Gastroesophageal sphincter (tissue), 4 donors: ENCODE measurements around the gene ARL2. TPM values are rescaled to one million over a fixed set of nuclear protein-coding genes. Genes with fewer than 3 reads are reported as not detected.

Experiments used
- ATAC-seq: fragments of 150-250 bp; one replicate; pipeline ENCODE4 v1.9.1; 2016; ENCODE audit warnings: mild to moderate bottlenecking, moderate library complexity
- H3K27ac ChIP-seq, 4 donors: fragments of 200-600 bp; sonication (generic) in 3 of 4; 1 replicate in 3 of 4; 2 replicates in 1 of 4; pipeline ENCODE4 v1.5.1; 2016 to 2019
- H3K27me3 ChIP-seq: fragments of 200-600 bp; sonication (generic); one replicate; pipeline ENCODE4 v1.5.1; 2019
- H3K36me3 ChIP-seq, 2 donors: fragments of 200-600 bp; sonication (generic); one replicate each; pipeline ENCODE4 v1.5.1; 2019; ENCODE audit warnings: control low read depth in 1 of 2
- H3K4me1 ChIP-seq, 3 donors: fragments of 200-600 bp; sonication (generic); 1 replicate in 2 of 3; 2 replicates in 1 of 3; pipeline ENCODE4 v1.5.1; 2016 to 2019; ENCODE audit warnings: control low read depth in 2 of 3
- H3K4me3 ChIP-seq, 2 donors: fragments of 200-600 bp; sonication (generic); one replicate each; pipeline ENCODE4 v1.5.1; 2019; ENCODE audit warnings: mild to moderate bottlenecking in 1 of 2, moderate library complexity in 1 of 2
- H3K9me3 ChIP-seq, 3 donors: fragments of 200-600 bp; sonication (generic); one replicate each; pipeline ENCODE4 v1.5.1; 2017 to 2019; ENCODE audit warnings: control low read depth in 2 of 3
- CTCF ChIP-seq, 4 experiments: fragments of 200-600 bp in 2 of 4; fragments of 450-650 bp in 2 of 4; sonication (generic) in 1 of 4; IDR thresholded peaks; one replicate each; pipeline ENCODE4 v1.5.1; 2017 to 2019; ENCODE audit warnings: antibody characterized with exemption in 4 of 4, mild to moderate bottlenecking in 2 of 4, moderate library complexity in 2 of 4
- EP300 ChIP-seq: sonication (generic); formaldehyde crosslinking; IDR thresholded peaks from one replicate; pipeline ENCODE4 v1.6.1; 2017; ENCODE audit warnings: antibody characterized with exemption, mild to moderate bottlenecking
- POLR2A ChIP-seq, 2 donors: fragments of 450-650 bp; IDR thresholded peaks; one replicate each; pipeline ENCODE4 v1.6.1; 2017; ENCODE audit warnings: antibody characterized with exemption in 2 of 2, mild to moderate bottlenecking in 2 of 2, moderate library complexity in 1 of 2
- POLR2AphosphoS5 ChIP-seq: sonication (generic); formaldehyde crosslinking; IDR thresholded peaks from one replicate; pipeline ENCODE4 v1.6.1; 2017; ENCODE audit warnings: antibody characterized with exemption
- WGBS, 2 donors: methylation state at CpG; one replicate each; pipeline ENCODE4 v1.1.5; 2018; ENCODE audit warnings: low coverage in 1 of 2; 5-methylcytosine and 5-hydroxymethylcytosine counted together
- total RNA-seq, 4 donors: library from RNA; depleted of rRNA; stranded (reverse); fragments of >200 nt; gene quantifications; one replicate each; pipeline ENCODE4 v1.1.0, GENCODE V29; 2016

ARL2 gene
- total RNA-seq, 4 donors from 2014 or later = 158 to 220 (median 179) TPM

GRCh38 chr11:65051398-65051858 lies 37.5 kb downstream of the ARL2 start:
- TF ChIP-seq CTCF (IDR thresholded peaks at IDR 0.05) = no peak
- TF ChIP-seq EP300 = no peak
- no peak for TF ChIP-seq POLR2A (IDR thresholded peaks at IDR 0.05)
- no peak for TF ChIP-seq POLR2AphosphoS5

GRCh38 chr11:65053827-65054508 lies 40.0 kb downstream of the ARL2 start:
- ATAC-seq = no peak
- Histone ChIP-seq H3K9me3 (no peaks in the 10 kb centered on the region), H3K27me3 (peaks cover 15% of the 10 kb centered on the region), H3K4me1 (no peaks in the 10 kb centered on the region), H3K36me3 (no peaks in the 10 kb centered on the region), H3K27ac (no peak overlapping the region), H3K4me3 (no peak overlapping the region)
- 37 to 53% methylated on average over 6 to 8 of the region's 8 CpGs for WGBS, 2 donors
- TF ChIP-seq POLR2A (IDR thresholded peaks at IDR 0.05) (no peak), CTCF (IDR thresholded peaks at IDR 0.05) (no peak), POLR2AphosphoS5 (no peak), EP300 (no peak)

More at GRCh38 chr11:65051398-65051858, 37.5 kb downstream of the ARL2 start:
- Histone ChIP-seq H3K9me3 (no peaks in the 10 kb centered on the region), H3K36me3 (no peaks in the 10 kb centered on the region), H3K27me3 (peaks cover 15% of the 10 kb centered on the region), H3K27ac (no peak overlapping the region), H3K4me3 (no peak overlapping the region), H3K4me1 (peaks cover 0 to 22% (median 6%) of the 10 kb centered on the region in 3 donors)
- no peak for ATAC-seq
- WGBS, 2 donors = 56% methylated on average over 4 of the region's 9 CpGs; no CpG with 5 or more reads in 1 of the 2 donors

- Histone ChIP-seq H3K27me3 (peaks cover 15% of the 10 kb centered on the region), H3K27ac (no peak overlapping the region), H3K4me3 (no peak overlapping the region), H3K36me3 (no peaks in the 10 kb centered on the region), H3K4me1 (no peaks in the 10 kb centered on the region), H3K9me3 (no peaks in the 10 kb centered on the region)
- WGBS, 2 donors = 56 to 75% methylated on average over 1 of the region's 1 CpG
- TF ChIP-seq POLR2A (IDR thresholded peaks at IDR 0.05) = no peak
- TF ChIP-seq POLR2AphosphoS5 = no peak
- no peak for TF ChIP-seq CTCF (IDR thresholded peaks at IDR 0.05)
- TF ChIP-seq EP300 = no peak
- no peak for ATAC-seq
Measured at GRCh38 chr11:65055538-65055937, 41.6 kb downstream of the ARL2 start.

- no peaks in the 10 kb centered on the region for H3K9me3 ChIP-seq
- no peaks in the 10 kb centered on the region for H3K36me3 ChIP-seq
- no peak overlapping the region for H3K4me3 ChIP-seq
- no peak overlapping the region for H3K27ac ChIP-seq
- WGBS, 2 donors = 75 to 83% methylated on average over 2 to 4 of the region's 6 CpGs
- peaks cover 15% of the 10 kb centered on the region for H3K27me3 ChIP-seq
- TF ChIP-seq POLR2A (IDR thresholded peaks at IDR 0.05) (no peak), POLR2AphosphoS5 (no peak), EP300 (no peak), CTCF (IDR thresholded peaks at IDR 0.05) (no peak)
- no peak for ATAC-seq
- H3K4me1 ChIP-seq = no peaks in the 10 kb centered on the region
Measured at GRCh38 chr11:65056999-65057398, 43.0 kb downstream of the ARL2 start.

- TF ChIP-seq POLR2A (IDR thresholded peaks at IDR 0.05) = no peak
- Histone ChIP-seq H3K4me1 (no peaks in the 10 kb centered on the region), H3K36me3 (no peaks in the 10 kb centered on the region), H3K9me3 (no peaks in the 10 kb centered on the region), H3K27me3 (peaks cover 13% of the 10 kb centered on the region), H3K4me3 (no peak overlapping the region), H3K27ac (no peak overlapping the region)
- WGBS, 2 donors = 80 to 86% methylated on average over 2 to 4 of the region's 7 CpGs
- no peak for ATAC-seq
Measured at GRCh38 chr11:65057526-65057925, 43.6 kb downstream of the ARL2 start.
